K562 (cell line): ENCODE measurements around the gene SLAMF6. TPM values are rescaled to one million over a fixed set of nuclear protein-coding genes. Genes with fewer than 3 reads are reported as not detected.
A peak's percentile ranks its signal among the peaks of the same experiment; 100 is the strongest.

Source experiments
- CBFA2T3 ChIP-seq: fragments of 450-650 bp; IDR thresholded peaks from 2 replicates; pipeline ENCODE4 v1.6.1; 2017
- CEBPB ChIP-seq: fragments of 450-650 bp; IDR thresholded peaks from 2 replicates; pipeline ENCODE4 v1.6.1; 2016; ENCODE audit warnings: missing genetic modification characterization, missing compliant biosample characterization
- NFRKB ChIP-seq: fragments of 450-650 bp; IDR thresholded peaks from 2 replicates; pipeline ENCODE4 v1.6.1; 2016; ENCODE audit warnings: low read depth
- ZC3H4 ChIP-seq: sonication (generic); formaldehyde crosslinking; IDR thresholded peaks from 2 replicates; pipeline ENCODE4 v1.9.0; 2021; ENCODE audit warnings: missing genetic modification reagents, borderline replicate concordance
- ZNF518B ChIP-seq: fragments of 250-450 bp; sonication (Bioruptor Pico); IDR thresholded peaks from 2 replicates; pipeline ENCODE4 v1.5.0; 2021; ENCODE audit warnings: mild to moderate bottlenecking, moderate library complexity
- polyA plus RNA-seq, 8 experiments: library from polyadenylated mRNA; depleted of rRNA in 4 of 8; stranded (reverse) in 5 of 8; unstranded in 3 of 8; fragments of >200 nt; fragmentation: Nextera tagmentation in 2 of 8; fragmentation: Illumina TruSeq in 1 of 8; extraction: Ambion mirVana in 2 of 8; extraction: Trizol in 1 of 8; gene quantifications; 2 replicates each; pipeline versions ENCODE4 v1.2.1 to v1.2.3, GENCODE V29; 2011 to 2014; ENCODE audit warnings: inconsistent platforms in 1 of 8, missing spikeins in 1 of 8
- total RNA-seq, 7 experiments: library from RNA; depleted of rRNA in 6 of 7; stranded (reverse); fragments of >200 nt in 6 of 7; fragmentation: Illumina TruSeq in 2 of 7; extraction: Trizol in 2 of 7; gene quantifications; 2 replicates each; pipeline versions ENCODE4 v1.2.1 to v1.2.3, GENCODE V29; 2011 to 2021; ENCODE audit warnings: low replicate concordance in 1 of 7
- TF ChIP-seq, protein P1 (sequence below), 3 experiments: fragments of 200-800 bp in 1 of 3; sonication (Bioruptor generic) in 1 of 3; sonication (generic) in 1 of 3; formaldehyde crosslinking in 1 of 3; IDR thresholded peaks; 2 replicates each; pipeline versions ENCODE4 v1.6.1 to v1.8.0; 2016 to 2022; ENCODE audit warnings: mild to moderate bottlenecking in 2 of 3, missing compliant biosample characterization in 2 of 3, missing genetic modification characterization in 2 of 3, missing genetic modification reagents in 1 of 3
- TF ChIP-seq, protein P2 (sequence below), 3 experiments: fragments of 200-800 bp in 1 of 3; fragments of 250-450 bp in 1 of 3; fragments of 450-650 bp in 1 of 3; sonication (Bioruptor Pico) in 1 of 3; sonication (Bioruptor generic) in 1 of 3; formaldehyde crosslinking in 1 of 3; IDR thresholded peaks; 2 replicates each; pipeline versions ENCODE4 v1.6.1 to v1.8.0; 2016 to 2022; ENCODE audit warnings: mild to moderate bottlenecking in 2 of 3, missing genetic modification characterization in 2 of 3, missing compliant biosample characterization in 1 of 3, moderate library complexity in 1 of 3
- TF ChIP-seq, protein P3 (sequence below): fragments of 200-800 bp; sonication (Bioruptor generic); IDR thresholded peaks from 2 replicates; pipeline ENCODE4 v1.6.1; 2017; ENCODE audit warnings: missing genetic modification characterization, missing compliant biosample characterization

Gene SLAMF6
- total and polyA plus RNA-seq, 9 of the 15 experiments (the other 6 are each of a cell fraction or from before 2014, with no cell fraction given) = 0.56 to 4.8 (median 1.1) TPM

DNA sequence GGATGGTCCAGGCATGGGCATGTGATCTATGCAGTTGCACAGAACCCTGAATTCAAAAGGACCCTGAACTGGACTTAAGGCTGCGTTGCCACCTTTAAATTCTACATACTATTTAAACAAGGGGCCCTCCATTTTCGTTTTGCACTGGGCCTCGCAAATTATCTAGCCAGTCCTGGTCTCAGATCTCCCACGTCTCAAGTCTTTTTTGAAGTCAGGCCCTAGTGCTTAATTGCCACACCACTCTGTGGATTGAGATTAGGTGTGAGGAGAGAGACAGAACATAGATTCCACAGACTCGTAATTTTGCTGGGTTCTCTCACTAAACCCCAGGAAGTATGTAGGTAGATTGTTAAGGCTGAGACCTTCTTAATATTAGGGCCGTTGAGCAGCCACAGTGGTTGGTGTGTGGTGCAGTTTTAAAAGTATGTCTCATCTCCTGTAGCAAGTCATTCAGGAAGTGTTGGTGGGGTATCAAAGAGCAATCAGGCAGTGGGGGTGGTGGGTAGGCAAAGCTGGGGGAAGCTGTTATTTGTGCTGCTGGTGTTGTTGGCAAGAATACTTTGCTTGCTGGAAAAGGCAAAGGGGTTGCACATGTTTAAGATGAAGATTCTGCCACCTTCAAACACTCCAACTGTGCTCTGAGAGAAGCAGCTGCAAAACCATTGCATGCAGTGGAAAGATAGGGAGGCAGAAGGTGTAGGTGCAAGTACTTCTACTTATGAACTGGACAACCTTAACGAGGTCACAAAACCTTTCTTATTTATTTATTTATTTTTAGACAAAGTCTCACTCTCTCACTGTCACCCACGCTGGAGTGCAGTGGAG, 45.0 kb upstream of the SLAMF6 start (continued):
- TF ChIP-seq, protein P1, sequence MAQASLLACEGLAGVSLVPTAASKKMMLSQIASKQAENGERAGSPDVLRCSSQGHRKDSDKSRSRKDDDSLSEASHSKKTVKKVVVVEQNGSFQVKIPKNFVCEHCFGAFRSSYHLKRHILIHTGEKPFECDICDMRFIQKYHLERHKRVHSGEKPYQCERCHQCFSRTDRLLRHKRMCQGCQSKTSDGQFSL (CRISPR knock-in tag; IDR thresholded peaks at IDR 0.05) = no peak
- TF ChIP-seq, protein P1 (tag; IDR thresholded peaks at IDR 0.05) = peak in 1 of 2 experiments; percentile 20; a peak in 1 of 4 replicates
- TF ChIP-seq ZC3H4 (CRISPR knock-in tag) = no peak
- peak; percentile 24 for TF ChIP-seq CBFA2T3
- TF ChIP-seq, protein P2, sequence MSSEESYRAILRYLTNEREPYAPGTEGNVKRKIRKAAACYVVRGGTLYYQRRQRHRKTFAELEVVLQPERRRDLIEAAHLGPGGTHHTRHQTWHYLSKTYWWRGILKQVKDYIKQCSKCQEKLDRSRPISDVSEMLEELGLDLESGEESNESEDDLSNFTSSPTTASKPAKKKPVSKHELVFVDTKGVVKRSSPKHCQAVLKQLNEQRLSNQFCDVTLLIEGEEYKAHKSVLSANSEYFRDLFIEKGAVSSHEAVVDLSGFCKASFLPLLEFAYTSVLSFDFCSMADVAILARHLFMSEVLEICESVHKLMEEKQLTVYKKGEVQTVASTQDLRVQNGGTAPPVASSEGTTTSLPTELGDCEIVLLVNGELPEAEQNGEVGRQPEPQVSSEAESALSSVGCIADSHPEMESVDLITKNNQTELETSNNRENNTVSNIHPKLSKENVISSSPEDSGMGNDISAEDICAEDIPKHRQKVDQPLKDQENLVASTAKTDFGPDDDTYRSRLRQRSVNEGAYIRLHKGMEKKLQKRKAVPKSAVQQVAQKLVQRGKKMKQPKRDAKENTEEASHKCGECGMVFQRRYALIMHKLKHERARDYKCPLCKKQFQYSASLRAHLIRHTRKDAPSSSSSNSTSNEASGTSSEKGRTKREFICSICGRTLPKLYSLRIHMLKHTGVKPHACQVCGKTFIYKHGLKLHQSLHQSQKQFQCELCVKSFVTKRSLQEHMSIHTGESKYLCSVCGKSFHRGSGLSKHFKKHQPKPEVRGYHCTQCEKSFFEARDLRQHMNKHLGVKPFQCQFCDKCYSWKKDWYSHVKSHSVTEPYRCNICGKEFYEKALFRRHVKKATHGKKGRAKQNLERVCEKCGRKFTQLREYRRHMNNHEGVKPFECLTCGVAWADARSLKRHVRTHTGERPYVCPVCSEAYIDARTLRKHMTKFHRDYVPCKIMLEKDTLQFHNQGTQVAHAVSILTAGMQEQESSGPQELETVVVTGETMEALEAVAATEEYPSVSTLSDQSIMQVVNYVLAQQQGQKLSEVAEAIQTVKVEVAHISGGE (CRISPR knock-in tag; IDR thresholded peaks at IDR 0.05) = peak in 1 of 3 experiments; percentile 29; a peak in 1 of 6 replicates
- TF ChIP-seq ZNF518B (CRISPR knock-in tag) = no peak
- TF ChIP-seq, protein P3, sequence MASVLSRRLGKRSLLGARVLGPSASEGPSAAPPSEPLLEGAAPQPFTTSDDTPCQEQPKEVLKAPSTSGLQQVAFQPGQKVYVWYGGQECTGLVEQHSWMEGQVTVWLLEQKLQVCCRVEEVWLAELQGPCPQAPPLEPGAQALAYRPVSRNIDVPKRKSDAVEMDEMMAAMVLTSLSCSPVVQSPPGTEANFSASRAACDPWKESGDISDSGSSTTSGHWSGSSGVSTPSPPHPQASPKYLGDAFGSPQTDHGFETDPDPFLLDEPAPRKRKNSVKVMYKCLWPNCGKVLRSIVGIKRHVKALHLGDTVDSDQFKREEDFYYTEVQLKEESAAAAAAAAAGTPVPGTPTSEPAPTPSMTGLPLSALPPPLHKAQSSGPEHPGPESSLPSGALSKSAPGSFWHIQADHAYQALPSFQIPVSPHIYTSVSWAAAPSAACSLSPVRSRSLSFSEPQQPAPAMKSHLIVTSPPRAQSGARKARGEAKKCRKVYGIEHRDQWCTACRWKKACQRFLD (CRISPR knock-in tag) = peak; percentile 64
- TF ChIP-seq CEBPB (tag) = no peak
- TF ChIP-seq NFRKB = 0 out of 2 replicates have a peak, but pooled peaks have one; percentile 25
